HEK293 (cell line): ENCODE measurements around the gene TYW5.

Source experiments
- CTCF ChIA-PET: fragments of 350-600 bp; formaldehyde crosslinking; extraction: SDS; loops from one replicate; lab custom pipeline; 2021; ENCODE audit warnings: antibody characterized with exemption; lab: Yijun Ruan, JAX
- POLR2A ChIA-PET: fragments of 300-600 bp; formaldehyde crosslinking; extraction: SDS; loops from one replicate; lab custom pipeline; 2020; ENCODE audit warnings: antibody characterized with exemption, inconsistent platforms; lab: Yijun Ruan, JAX
- H3K27ac ChIP-seq: fragments of 200-500 bp; sonication (Bioruptor generic); 2 replicates; pipeline ENCODE4 v1.5.1; 2014; ENCODE audit warnings: low read depth, low read length, control low read depth, inconsistent platforms; ENCODE audit errors: extremely low read depth
- H3K36me3 ChIP-seq, 2 experiments: fragments of 200-500 bp in 1 of 2; sonication (Bioruptor generic) in 1 of 2; 1 replicate in 1 of 2; 2 replicates in 1 of 2; pipeline ENCODE4 v1.5.1; 2014 to 2017; ENCODE audit warnings: inconsistent platforms in 2 of 2, low read length in 2 of 2; ENCODE audit not compliant: control insufficient read depth in 2 of 2, insufficient read depth in 1 of 2
- H3K4me1 ChIP-seq: fragments of 200-500 bp; sonication (Bioruptor generic); 2 replicates; pipeline ENCODE4 v1.5.1; 2014; ENCODE audit warnings: mild to moderate bottlenecking, low read length, inconsistent platforms; ENCODE audit not compliant: control insufficient read depth, insufficient read depth
- H3K4me3 ChIP-seq: 2 replicates; pipeline ENCODE4 v1.5.1; 2011; ENCODE audit warnings: low read depth, mild to moderate bottlenecking, control low read depth, low read length, moderate library complexity
- H3K9me3 ChIP-seq: fragments of 200-500 bp; sonication (Bioruptor generic); 2 replicates; pipeline ENCODE4 v1.5.1; 2014; ENCODE audit warnings: low read depth, low read length, inconsistent platforms; ENCODE audit not compliant: control insufficient read depth, insufficient read depth
- KLF10 ChIP-seq: fragments of 450-650 bp; IDR thresholded peaks from 2 replicates; pipeline ENCODE4 v1.5.1; 2018; ENCODE audit warnings: missing biosample characterization, mild to moderate bottlenecking, missing genetic modification characterization
- MYNN ChIP-seq: fragments of 450-650 bp; formaldehyde crosslinking; IDR thresholded peaks from 2 replicates; pipeline ENCODE4 v1.5.1; 2016; ENCODE audit warnings: missing biosample characterization, missing genetic modification characterization, borderline replicate concordance
- PRDM10 ChIP-seq: fragments of 450-650 bp; formaldehyde crosslinking; IDR thresholded peaks from 2 replicates; pipeline ENCODE4 v1.5.1; 2016; ENCODE audit warnings: missing biosample characterization, missing genetic modification characterization
- PRDM2 ChIP-seq: fragments of 450-650 bp; formaldehyde crosslinking; IDR thresholded peaks from 2 replicates; pipeline ENCODE4 v1.5.1; 2016; ENCODE audit warnings: missing biosample characterization, missing genetic modification characterization, borderline replicate concordance
- SP2 ChIP-seq: fragments of 450-650 bp; formaldehyde crosslinking; IDR thresholded peaks from 2 replicates; pipeline ENCODE4 v1.5.1; 2016; ENCODE audit warnings: missing biosample characterization, missing genetic modification characterization
- ZBTB1 ChIP-seq: fragments of 450-650 bp; formaldehyde crosslinking; IDR thresholded peaks from 2 replicates; pipeline ENCODE4 v1.5.1; 2016; ENCODE audit warnings: missing biosample characterization, missing genetic modification characterization
- ZBTB44 ChIP-seq: fragments of 450-650 bp; IDR thresholded peaks from 2 replicates; pipeline ENCODE4 v1.5.1; 2018; ENCODE audit warnings: missing biosample characterization, mild to moderate bottlenecking, missing genetic modification characterization
- ZIC2 ChIP-seq: fragments of 450-650 bp; formaldehyde crosslinking; IDR thresholded peaks from 2 replicates; pipeline ENCODE4 v1.5.1; 2016; ENCODE audit warnings: missing biosample characterization, missing genetic modification characterization
- ZNF140 ChIP-seq: fragments of 450-650 bp; formaldehyde crosslinking; IDR thresholded peaks from 2 replicates; pipeline ENCODE4 v1.5.1; 2016; ENCODE audit warnings: missing biosample characterization, missing genetic modification characterization
- ZNF184 ChIP-seq: fragments of 450-650 bp; IDR thresholded peaks from 2 replicates; pipeline ENCODE4 v1.5.1; 2018; ENCODE audit warnings: missing biosample characterization, mild to moderate bottlenecking, missing genetic modification characterization
- ZNF211 ChIP-seq: fragments of 450-650 bp; formaldehyde crosslinking; IDR thresholded peaks from 2 replicates; pipeline ENCODE4 v1.5.1; 2016; ENCODE audit warnings: low read depth, missing biosample characterization, missing genetic modification characterization
- ZNF513 ChIP-seq: fragments of 450-650 bp; IDR thresholded peaks from 2 replicates; pipeline ENCODE4 v1.5.1; 2018; ENCODE audit warnings: missing biosample characterization, missing genetic modification characterization
- ZNF555 ChIP-seq: fragments of 450-650 bp; formaldehyde crosslinking; conservative IDR thresholded peaks from 2 replicates; pipeline ENCODE4 v1.5.1; 2017; ENCODE audit warnings: missing biosample characterization, mild to moderate bottlenecking, missing genetic modification characterization, inconsistent platforms
- ZNF624 ChIP-seq: fragments of 450-650 bp; formaldehyde crosslinking; IDR thresholded peaks from 2 replicates; pipeline ENCODE4 v1.5.1; 2017; ENCODE audit warnings: missing biosample characterization, missing genetic modification characterization
- ZNF629 ChIP-seq: fragments of 450-650 bp; formaldehyde crosslinking; IDR thresholded peaks from 2 replicates; pipeline ENCODE4 v1.5.1; 2017; ENCODE audit warnings: missing biosample characterization, missing genetic modification characterization
- ZNF785 ChIP-seq: fragments of 450-650 bp; formaldehyde crosslinking; IDR thresholded peaks from 2 replicates; pipeline ENCODE4 v1.5.1; 2016; ENCODE audit warnings: missing biosample characterization, missing genetic modification characterization
- ZSCAN16 ChIP-seq: fragments of 450-650 bp; formaldehyde crosslinking; IDR thresholded peaks from 2 replicates; pipeline ENCODE4 v1.5.1; 2016; ENCODE audit warnings: missing biosample characterization, missing genetic modification characterization

The TYW5 gene

GRCh38 chr2:199951023-199951422 is 4.3 kb downstream of the TYW5 start:
- CTCF ChIA-PET = interaction anchor here (0.7 kb wide), 1 partner anchor 559 kb away, joined by 3 read pairs; the partner anchor contains the start of gene KCTD18
- POLR2A ChIA-PET = no interaction called here

More at GRCh38 chr2:199951023-199951422, 4.3 kb downstream of the TYW5 start:
- Histone ChIP-seq H3K9me3 (no peaks in the 10 kb centered on the region), H3K4me3 (no peak overlapping the region), H3K27ac (no peak overlapping the region), H3K36me3 (peaks cover 23 to 44% of the 10 kb centered on the region in 2 experiments), H3K4me1 (no peaks in the 10 kb centered on the region)
- TF ChIP-seq ZNF555 (tag by site-specific recombination) (no peak), ZNF629 (tag by site-specific recombination) (no peak), ZNF513 (no peak), ZSCAN16 (no peak), PRDM2 (no peak), PRDM10 (tag by site-specific recombination) (no peak), ZNF624 (no peak), SP2 (no peak), KLF10 (tag by site-specific recombination) (no peak), ZNF184 (no peak), ZBTB44 (no peak), ZNF211 (tag by site-specific recombination) (no peak), ZBTB1 (tag by site-specific recombination) (no peak), ZNF785 (tag by site-specific recombination) (no peak), ZIC2 (tag by site-specific recombination) (no peak), MYNN (tag by site-specific recombination) (no peak), ZNF140 (tag by site-specific recombination) (no peak)
